Neural cell (in vitro differentiated cells): ENCODE measurements around the gene TFDP2. TPM values are rescaled to one million over a fixed set of nuclear protein-coding genes. Genes with fewer than 3 reads are reported as not detected.

Experiments
- H2AFZ ChIP-seq: fragments of 200-600, 300-800 bp; sonication (generic), shearing (Covaris generic); 2 replicates; pipeline ENCODE4 v1.6.0; 2014; ENCODE audit warnings: low read depth, mild to moderate bottlenecking, antibody characterized with exemption, low read length, moderate library complexity
- H3F3A ChIP-seq: fragments of 200-600 bp; shearing (Covaris generic); 2 replicates; pipeline ENCODE4 v1.6.1; 2016; ENCODE audit warnings: mild to moderate bottlenecking, moderate library complexity, mixed read lengths, antibody characterized with exemption, low read length; ENCODE audit not compliant: insufficient read depth, poor library complexity, severe bottlenecking
- H3K27ac ChIP-seq: fragments of 200-600, 300-800 bp; sonication (generic), shearing (Covaris generic); 2 replicates; pipeline ENCODE4 v1.5.1; 2014; ENCODE audit warnings: mild to moderate bottlenecking, low read length, moderate library complexity
- H3K27me3 ChIP-seq: fragments of 300-800, 200-600 bp; sonication (generic), shearing (Covaris generic); 2 replicates; pipeline ENCODE4 v1.6.0; 2014; ENCODE audit warnings: mild to moderate bottlenecking, low read depth, low read length, moderate library complexity; ENCODE audit not compliant: insufficient read depth
- H3K36me3 ChIP-seq: fragments of 300-800, 200-600 bp; sonication (generic), shearing (Covaris generic); 2 replicates; pipeline ENCODE4 v1.5.1; 2014; ENCODE audit warnings: mild to moderate bottlenecking, antibody characterized with exemption, low read length, moderate library complexity; ENCODE audit not compliant: insufficient read depth
- H3K4me2 ChIP-seq: fragments of 300-800, 200-600 bp; sonication (generic), shearing (Covaris generic); 2 replicates; pipeline ENCODE4 v1.6.0; 2014; ENCODE audit warnings: mild to moderate bottlenecking, low read length
- H3K4me3 ChIP-seq: fragments of 300-800, 200-600 bp; sonication (generic), shearing (Covaris generic); 2 replicates; pipeline ENCODE4 v1.5.1; 2014; ENCODE audit warnings: mild to moderate bottlenecking, low read length, moderate library complexity
- H3K79me2 ChIP-seq: fragments of 200-600 bp; shearing (Covaris generic); replicated peaks from 2 replicates; pipeline ENCODE4 v1.6.0; 2014; ENCODE audit warnings: mild to moderate bottlenecking, low read length, moderate library complexity; ENCODE audit not compliant: insufficient read depth
- H3K9ac ChIP-seq: fragments of 300-800, 200-600 bp; sonication (generic), shearing (Covaris generic); 2 replicates; pipeline ENCODE4 v1.6.1; 2016; ENCODE audit warnings: mild to moderate bottlenecking, low read length, mixed read lengths
- H3K9me2 ChIP-seq: fragments of 200-600 bp; shearing (Covaris generic); 2 replicates; pipeline ENCODE4 v1.6.1; 2016; ENCODE audit warnings: mild to moderate bottlenecking, low read length, mixed read lengths; ENCODE audit not compliant: insufficient read depth
- H3K9me3 ChIP-seq: fragments of 200-600, 300-800 bp; sonication (generic), shearing (Covaris generic); 2 replicates; pipeline ENCODE4 v1.6.1; 2016; ENCODE audit warnings: mild to moderate bottlenecking, mixed run types, low read length, moderate library complexity, mixed read lengths
- H4K20me1 ChIP-seq: fragments of 200-600 bp; shearing (Covaris generic); 2 replicates; pipeline ENCODE4 v1.6.1; 2016; ENCODE audit warnings: mild to moderate bottlenecking, mixed run types; ENCODE audit not compliant: insufficient read depth
- EP300 ChIP-seq: fragments of 450-650 bp; conservative IDR thresholded peaks from 2 replicates; pipeline ENCODE4 v1.6.1; 2014; ENCODE audit warnings: antibody characterized with exemption, mild to moderate bottlenecking, moderate library complexity; ENCODE audit not compliant: poor library complexity, severe bottlenecking
- EZH2 ChIP-seq: fragments of 200-600, 300-800 bp; shearing (Covaris generic), sonication (generic); IDR thresholded peaks from 2 replicates; pipeline ENCODE4 v1.6.1; 2014; ENCODE audit warnings: antibody characterized with exemption, low read length, borderline replicate concordance, mild to moderate bottlenecking; ENCODE audit not compliant: insufficient read depth, poor library complexity, severe bottlenecking
- MXI1 ChIP-seq: fragments of 450-650 bp; conservative IDR thresholded peaks from 2 replicates; pipeline ENCODE4 v1.6.1; 2014; ENCODE audit warnings: antibody characterized with exemption, mild to moderate bottlenecking; ENCODE audit not compliant: poor library complexity, severe bottlenecking
- POLR2AphosphoS5 ChIP-seq: IDR thresholded peaks from 2 replicates; pipeline ENCODE4 v1.6.1; 2012
- RAD21 ChIP-seq: fragments of 450-650 bp; conservative IDR thresholded peaks from 2 replicates; pipeline ENCODE4 v1.6.1; 2014; ENCODE audit warnings: antibody characterized with exemption, mild to moderate bottlenecking, moderate library complexity
- REST ChIP-seq: IDR thresholded peaks from 2 replicates; pipeline ENCODE4 v1.6.1; 2012; ENCODE audit warnings: borderline replicate concordance
- SMC3 ChIP-seq: fragments of 450-650 bp; conservative IDR thresholded peaks from 2 replicates; pipeline ENCODE4 v1.6.1; 2014; ENCODE audit warnings: antibody characterized with exemption, mild to moderate bottlenecking, moderate library complexity; ENCODE audit not compliant: poor library complexity
- polyA plus RNA-seq: library from polyadenylated mRNA; depleted of rRNA; stranded (reverse); fragments of >200 nt; gene quantifications from 2 replicates; pipeline ENCODE4 v1.2.3, GENCODE V29; 2014
- TF ChIP-seq, protein P1 (sequence below): fragments of 450-650 bp; IDR thresholded peaks from 2 replicates; pipeline ENCODE4 v1.5.1; 2014; ENCODE audit warnings: antibody characterized with exemption, mild to moderate bottlenecking, moderate library complexity; ENCODE audit not compliant: poor library complexity, severe bottlenecking

The TFDP2 gene
- polyA plus RNA-seq, 1 donor from 2014 or later, result 17.0 TPM

- Histone ChIP-seq H3K79me2 (no peaks in the 10 kb centered on the region), H3K27me3 (no peaks in the 10 kb centered on the region), H3K9me3 (no peaks in the 10 kb centered on the region), H3K27ac (no peak overlapping the region), H3K4me3 (no peak overlapping the region), H4K20me1 (no peaks in the 10 kb centered on the region), H2AFZ (no peak overlapping the region), H3F3A (no peaks in the 10 kb centered on the region), H3K4me2 (no peak overlapping the region), H3K9ac (no peak overlapping the region), H3K9me2 (no peaks in the 10 kb centered on the region), H3K36me3 (no peaks in the 10 kb centered on the region)
- TF ChIP-seq SMC3, result no peak
- no peak for TF ChIP-seq POLR2AphosphoS5
- TF ChIP-seq EZH2, result no peak
- no peak for TF ChIP-seq RAD21
- TF ChIP-seq, protein P1, sequence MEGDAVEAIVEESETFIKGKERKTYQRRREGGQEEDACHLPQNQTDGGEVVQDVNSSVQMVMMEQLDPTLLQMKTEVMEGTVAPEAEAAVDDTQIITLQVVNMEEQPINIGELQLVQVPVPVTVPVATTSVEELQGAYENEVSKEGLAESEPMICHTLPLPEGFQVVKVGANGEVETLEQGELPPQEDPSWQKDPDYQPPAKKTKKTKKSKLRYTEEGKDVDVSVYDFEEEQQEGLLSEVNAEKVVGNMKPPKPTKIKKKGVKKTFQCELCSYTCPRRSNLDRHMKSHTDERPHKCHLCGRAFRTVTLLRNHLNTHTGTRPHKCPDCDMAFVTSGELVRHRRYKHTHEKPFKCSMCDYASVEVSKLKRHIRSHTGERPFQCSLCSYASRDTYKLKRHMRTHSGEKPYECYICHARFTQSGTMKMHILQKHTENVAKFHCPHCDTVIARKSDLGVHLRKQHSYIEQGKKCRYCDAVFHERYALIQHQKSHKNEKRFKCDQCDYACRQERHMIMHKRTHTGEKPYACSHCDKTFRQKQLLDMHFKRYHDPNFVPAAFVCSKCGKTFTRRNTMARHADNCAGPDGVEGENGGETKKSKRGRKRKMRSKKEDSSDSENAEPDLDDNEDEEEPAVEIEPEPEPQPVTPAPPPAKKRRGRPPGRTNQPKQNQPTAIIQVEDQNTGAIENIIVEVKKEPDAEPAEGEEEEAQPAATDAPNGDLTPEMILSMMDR, result no peak
- TF ChIP-seq EP300, result no peak
Observed at GRCh38 chr3:141941093-141941492, 208.3 kb downstream of the TFDP2 start.

DNA sequence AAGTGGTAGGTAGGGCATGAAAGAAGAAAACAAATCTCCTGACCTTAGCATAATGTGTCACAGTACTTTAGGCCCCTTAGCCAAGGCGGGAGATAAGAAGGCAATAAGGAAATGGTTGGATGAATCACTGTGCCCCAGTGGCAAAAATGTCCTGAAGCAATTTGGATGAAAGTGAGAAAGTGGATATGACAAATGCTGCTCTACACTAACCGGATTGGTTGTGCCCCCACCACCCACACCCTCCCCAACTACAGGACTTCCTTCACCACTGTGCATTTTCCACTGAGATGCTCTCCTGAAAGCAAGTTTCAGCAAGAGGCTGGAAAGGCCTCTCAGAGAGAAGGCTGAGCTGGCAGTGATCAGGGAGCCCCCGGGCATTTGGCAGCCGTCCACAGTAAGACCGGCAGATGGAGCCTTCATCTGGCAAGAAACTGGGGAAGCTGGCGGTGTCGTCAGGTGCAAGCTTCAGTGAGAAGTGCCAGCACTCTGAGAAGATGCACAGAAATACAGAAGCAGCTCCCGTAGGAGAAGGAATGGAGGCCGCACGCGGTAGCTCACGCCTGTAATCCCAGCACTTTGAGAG lies 209.1 kb downstream of the TFDP2 start:
- Histone ChIP-seq H3K9ac (no peak overlapping the region), H3F3A (no peaks in the 10 kb centered on the region)

More for the DNA sequence above, 209.1 kb downstream of the TFDP2 start:
- H3K79me2 ChIP-seq, result no peaks in the 10 kb centered on the region
- TF ChIP-seq REST, result no peak
- TF ChIP-seq POLR2AphosphoS5, result no peak
- no peak for TF ChIP-seq EZH2
- TF ChIP-seq RAD21, result no peak
- no peak for TF ChIP-seq MXI1
- TF ChIP-seq, protein P1, result no peak
- no peaks in the 10 kb centered on the region for H4K20me1 ChIP-seq
- H3K9me2 ChIP-seq, result no peaks in the 10 kb centered on the region
- H3K4me3 ChIP-seq, result no peak overlapping the region
- no peak overlapping the region for H3K4me2 ChIP-seq
- no peaks in the 10 kb centered on the region for H3K9me3 ChIP-seq
- no peaks in the 10 kb centered on the region for H3K36me3 ChIP-seq
- no peak overlapping the region for H2AFZ ChIP-seq
- no peak overlapping the region for H3K27ac ChIP-seq
- no peaks in the 10 kb centered on the region for H3K27me3 ChIP-seq
